Measurements from ENCODE around the gene ZNF22. TPM values are rescaled to one million over a fixed set of nuclear protein-coding genes. Genes with fewer than 3 reads are reported as not detected.

The ZNF22 gene
- total RNA-seq, 1 experiment from 2014 or later: 42.1 TPM

- no peak overlapping the region for H3K27ac ChIP-seq (ENCODE audit: low read depth, low read length, poor library complexity, severe bottlenecking)
- no peaks in the 10 kb centered on the region for H3K27me3 ChIP-seq (replicated peaks; ENCODE audit: insufficient read depth, low read depth, low read length, poor library complexity)
- intact Hi-C loops (cut with micrococcal nuclease; ENCODE audit: unreplicated experiment): no loop called here
- DNase-seq (ENCODE audit: low spot score): no peak
- no TSS peak for BruUV-seq (replicated peaks)
- H3K9me3 ChIP-seq (ENCODE audit: low read depth, low read length, poor library complexity, severe bottlenecking): no peaks in the 10 kb centered on the region
- ChIA-PET POLR2A (ENCODE audit: low non-redundant PET) (no interaction called here), CTCF (no interaction called here)
- H3K4me1 ChIP-seq (ENCODE audit: insufficient read depth, low read length, poor library complexity, severe bottlenecking): no peaks in the 10 kb centered on the region
- no peak overlapping the region for H3K4me3 ChIP-seq (ENCODE audit: low read depth, low read length, poor library complexity, severe bottlenecking)
- H3K36me3 ChIP-seq (ENCODE audit: insufficient read depth, low read length, poor library complexity, severe bottlenecking): no peaks in the 10 kb centered on the region
- TF ChIP-seq EZH2 (IDR thresholded peaks at IDR 0.05; ENCODE audit: borderline replicate concordance, low read depth, low read length, poor library complexity, severe bottlenecking) (no peak), CTCF (conservative IDR thresholded peaks at IDR 0.05; ENCODE audit: low read depth, low read length) (no peak)
Observed at GRCh38 chr10:45052700-45053099, 52.0 kb downstream of the ZNF22 start.

GRCh38 chr10:45053569-45054100, 52.9 kb downstream of the ZNF22 start:
- no peaks in the 10 kb centered on the region for H3K4me1 ChIP-seq (ENCODE audit: insufficient read depth, low read length, poor library complexity, severe bottlenecking)
- H3K4me3 ChIP-seq (ENCODE audit: low read depth, low read length, poor library complexity, severe bottlenecking): no peak overlapping the region
- intact Hi-C loops (cut with micrococcal nuclease; ENCODE audit: unreplicated experiment): no loop called here
- H3K9me3 ChIP-seq (ENCODE audit: low read depth, low read length, poor library complexity, severe bottlenecking): no peaks in the 10 kb centered on the region
- TF ChIP-seq EZH2 (IDR thresholded peaks at IDR 0.05; ENCODE audit: borderline replicate concordance, low read depth, low read length, poor library complexity, severe bottlenecking): no peak
- TF ChIP-seq CTCF (conservative IDR thresholded peaks at IDR 0.05; ENCODE audit: low read depth, low read length): no peak
- BruUV-seq (replicated peaks): no TSS peak
- no peak overlapping the region for H3K27ac ChIP-seq (ENCODE audit: low read depth, low read length, poor library complexity, severe bottlenecking)
- ChIA-PET CTCF (no interaction called here), POLR2A (ENCODE audit: low non-redundant PET) (no interaction called here)
- no peak for DNase-seq (ENCODE audit: low spot score)
- H3K36me3 ChIP-seq (ENCODE audit: insufficient read depth, low read length, poor library complexity, severe bottlenecking): no peaks in the 10 kb centered on the region
- no peaks in the 10 kb centered on the region for H3K27me3 ChIP-seq (replicated peaks; ENCODE audit: insufficient read depth, low read depth, low read length, poor library complexity)

Other genes starting within 250 kb of the ZNF22 start
- gene TMEM72, start 89.6 kb upstream of the ZNF22 start, total RNA-seq (2021): 0.80 and 1.4 TPM in 2 replicates
- 0.71 and 1.6 TPM in 2 replicates for gene RASSF4, start 41.1 kb upstream of the ZNF22 start, total RNA-seq (2021)
- 0.54 and 1.1 TPM in 2 replicates for gene DEPP1, start 22.1 kb upstream of the ZNF22 start, total RNA-seq (2021)

Data from A673 (cell line).